ENCODE measurements around the gene XPNPEP1.

XPNPEP1 gene

DNA sequence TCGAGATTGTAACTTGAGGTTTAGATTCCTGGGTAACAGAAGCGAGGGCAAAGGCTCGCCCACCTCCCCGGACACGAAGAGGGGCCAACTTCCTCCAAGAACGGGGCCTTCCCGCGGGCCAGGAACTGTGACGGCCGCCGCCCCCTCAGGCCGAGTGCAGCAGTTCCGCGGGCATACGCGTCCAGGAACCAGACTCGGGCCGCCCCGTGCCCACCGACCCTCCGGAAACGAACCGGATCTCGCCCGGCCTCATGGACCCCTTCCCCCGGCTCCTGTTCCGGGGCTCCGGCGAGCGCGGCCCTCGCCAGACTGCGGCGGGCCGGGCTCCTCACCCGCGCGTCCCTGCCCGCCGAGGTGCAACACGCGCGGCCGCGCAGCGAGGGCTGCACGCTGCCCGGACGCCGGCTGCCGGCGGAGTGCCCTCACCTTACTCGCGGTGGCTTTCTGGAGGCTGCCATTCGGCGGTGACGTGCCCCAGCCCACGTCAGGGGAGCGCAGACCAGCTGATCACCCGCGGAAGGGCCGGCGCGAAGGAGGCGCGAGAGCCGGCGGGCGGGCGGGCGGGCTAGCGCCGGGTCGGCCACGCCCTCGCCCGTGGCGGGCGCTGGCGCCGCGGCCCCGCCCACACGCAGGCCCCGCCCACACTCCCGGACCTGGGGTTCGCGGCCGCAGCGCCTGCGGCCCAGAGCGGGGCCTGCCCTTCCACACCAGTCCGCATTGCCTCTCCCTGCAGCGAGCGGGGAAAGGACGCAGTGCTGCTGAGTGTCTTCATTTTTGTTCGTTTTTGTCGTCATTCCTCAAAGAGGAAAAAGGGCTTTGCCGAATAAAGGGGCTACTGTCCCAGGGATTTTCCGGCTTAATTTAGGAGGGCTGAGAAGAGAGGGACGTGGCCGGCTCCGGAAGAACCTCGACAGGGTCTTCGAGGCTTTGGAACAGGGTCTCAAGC lies at the start of gene XPNPEP1:
Gene XPNPEP1, minus strand, starts transcription at position 536 of the 946 bp plus-strand sequence. Its CDS starts 78 bp downstream, at position 458.
- DNase-seq: peak; percentile 88

GRCh38 chr10:109972372-109973001 lies 49.2 kb upstream of the XPNPEP1 start:
- DNase-seq: no peak

DNA sequence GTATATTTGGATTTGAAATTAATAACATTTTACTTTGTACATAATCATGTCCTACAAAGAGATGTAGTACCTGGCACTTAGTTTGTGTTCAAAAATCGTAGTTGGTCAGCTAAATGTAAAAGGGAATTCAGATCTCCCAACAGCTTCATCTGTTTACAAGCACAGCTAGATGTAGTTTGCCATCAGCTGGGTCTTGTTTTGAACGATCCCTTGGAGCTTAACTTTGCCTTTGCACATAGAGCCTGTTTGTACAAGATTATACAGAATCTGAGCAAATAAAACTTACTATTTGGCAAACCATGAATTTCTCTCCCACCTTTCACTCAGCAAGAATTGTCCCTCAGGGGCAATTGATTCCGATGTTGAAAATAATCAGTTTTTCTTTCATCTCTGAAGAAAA lies 48.3 kb upstream of the XPNPEP1 start:
- DNase-seq: no peak

- no peak for DNase-seq
Measured at GRCh38 chr10:109969760-109970346, 46.5 kb upstream of the XPNPEP1 start.

GRCh38 chr10:109968953-109969759 lies 45.8 kb upstream of the XPNPEP1 start:
- no peak for DNase-seq

- DNase-seq: no peak
Measured at GRCh38 chr10:109967739-109968088, 44.4 kb upstream of the XPNPEP1 start.

- no peak for DNase-seq
Measured at GRCh38 chr10:109966961-109967738, 43.8 kb upstream of the XPNPEP1 start.

DNA sequence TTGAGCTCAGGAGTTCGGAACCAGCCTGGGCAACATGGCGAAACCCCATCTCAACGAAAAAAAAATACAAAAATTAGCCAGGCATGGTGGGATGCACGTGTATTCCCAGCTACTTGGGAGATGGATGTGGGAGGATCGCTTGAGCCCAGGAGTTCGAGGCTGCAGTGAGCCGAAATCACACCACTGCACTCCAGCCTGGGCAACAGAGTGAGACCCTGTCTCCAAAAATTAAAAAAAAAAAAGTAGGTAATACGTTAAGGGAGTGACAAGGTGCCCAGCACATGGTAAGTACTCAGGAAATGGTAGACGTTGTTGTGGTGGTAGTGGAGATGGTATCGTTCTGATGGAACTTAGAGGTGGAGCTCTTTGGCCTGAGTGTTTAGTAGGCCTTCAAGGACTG lies 41.0 kb upstream of the XPNPEP1 start:
- no peak for DNase-seq

GRCh38 chr10:109963439-109963838 lies 40.1 kb upstream of the XPNPEP1 start:
- DNase-seq: no peak

- DNase-seq: no peak
Measured at GRCh38 chr10:109962247-109962646, 38.9 kb upstream of the XPNPEP1 start.

GRCh38 chr10:109961174-109962001 lies 38.1 kb upstream of the XPNPEP1 start:
- no peak for DNase-seq

DNA sequence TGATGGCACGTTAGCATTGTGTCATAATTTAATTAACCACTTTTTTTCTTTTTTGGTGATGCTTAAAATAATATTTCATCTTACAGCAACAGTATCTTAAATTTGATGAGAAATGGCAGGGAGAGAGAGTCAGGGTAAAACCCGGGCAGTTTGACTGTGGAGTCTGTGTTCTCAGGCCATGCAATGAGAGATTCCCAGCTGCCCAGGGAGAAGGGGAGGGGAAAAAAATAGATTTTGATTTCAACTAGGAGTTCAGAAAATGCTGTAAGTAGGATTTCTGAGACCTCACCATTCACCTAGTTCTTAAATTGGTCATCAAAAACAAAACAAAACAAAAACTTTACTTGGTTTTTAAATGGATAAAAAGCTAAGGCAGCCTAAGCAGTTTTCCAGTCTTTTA lies 37.4 kb upstream of the XPNPEP1 start:
- DNase-seq: no peak

DNA sequence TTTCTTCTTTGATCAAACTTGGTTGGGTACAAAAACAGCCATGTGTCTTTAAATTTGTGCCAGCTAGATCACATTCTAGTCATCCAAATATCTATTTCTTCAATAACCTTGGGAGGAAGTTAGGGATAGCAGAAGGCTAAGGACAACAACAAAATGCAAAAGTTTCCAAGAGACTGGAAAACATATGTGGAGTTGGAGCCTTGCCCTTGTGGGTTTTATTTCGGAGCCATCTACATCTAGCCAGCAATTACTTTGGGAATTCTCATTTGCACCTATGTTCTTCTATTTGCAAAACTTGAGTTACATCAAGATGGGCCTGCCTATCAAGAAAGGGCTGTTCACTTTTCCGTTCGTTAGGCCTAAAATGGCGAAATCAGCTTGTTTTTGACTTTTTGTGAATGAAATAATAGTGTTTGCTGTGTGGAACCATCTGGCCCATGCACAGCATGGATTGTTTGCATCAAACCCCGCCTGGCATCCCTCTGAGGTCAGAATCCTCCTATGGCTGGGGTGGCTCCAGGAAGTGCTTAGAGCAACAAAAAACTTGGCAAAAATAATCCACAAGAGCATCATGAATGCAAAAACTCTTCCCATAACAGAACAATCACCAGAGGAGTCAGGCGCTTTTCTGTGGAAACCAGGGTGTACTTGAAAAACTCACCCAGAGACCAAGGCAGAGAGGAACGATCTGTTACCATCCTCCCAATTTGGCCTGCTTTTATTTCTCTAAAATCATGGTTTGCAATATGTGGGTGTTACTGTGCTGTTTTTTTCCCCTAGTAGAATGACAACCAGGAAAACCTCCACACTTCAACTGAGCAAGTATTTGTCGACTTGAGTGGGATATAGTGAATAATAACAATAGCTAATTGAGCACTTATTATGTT lies 36.2 kb upstream of the XPNPEP1 start:
- DNase-seq: no peak

- DNase-seq: no peak
Measured at GRCh38 chr10:109958059-109958458, 34.7 kb upstream of the XPNPEP1 start.

DNA sequence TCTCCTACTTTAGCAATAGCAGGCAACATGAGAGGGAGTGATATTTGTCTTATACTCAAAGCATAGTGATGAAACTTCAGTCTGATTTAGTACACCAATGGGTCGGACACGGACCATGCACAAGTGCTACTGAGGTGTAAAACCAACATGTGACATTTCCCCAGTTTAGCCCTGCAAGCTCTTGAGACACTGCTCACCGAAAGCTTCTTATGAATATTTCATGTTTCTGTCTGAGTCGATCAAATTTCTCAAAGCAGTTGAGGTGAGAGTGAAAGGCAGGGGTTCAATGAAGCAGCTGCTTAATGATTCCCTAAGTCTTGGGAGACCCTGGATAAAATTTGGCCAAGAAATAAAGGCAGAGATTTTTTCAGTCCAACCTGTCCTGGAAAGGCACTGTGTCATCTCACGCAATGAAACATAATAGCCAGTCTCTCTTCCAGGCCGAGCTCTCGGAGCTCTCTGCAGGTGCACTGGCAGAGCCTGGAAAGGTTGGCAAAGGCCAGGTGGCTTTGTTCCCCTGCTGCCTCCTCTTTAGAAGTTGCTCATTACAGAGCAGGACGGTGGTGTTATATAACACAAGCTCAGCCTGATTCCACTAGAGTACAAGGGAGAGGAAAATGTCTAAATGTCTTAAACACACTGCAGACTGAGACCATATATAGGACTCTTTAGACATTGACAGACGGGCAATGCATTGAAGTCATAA lies 33.9 kb upstream of the XPNPEP1 start:
- DNase-seq: no peak

DNA sequence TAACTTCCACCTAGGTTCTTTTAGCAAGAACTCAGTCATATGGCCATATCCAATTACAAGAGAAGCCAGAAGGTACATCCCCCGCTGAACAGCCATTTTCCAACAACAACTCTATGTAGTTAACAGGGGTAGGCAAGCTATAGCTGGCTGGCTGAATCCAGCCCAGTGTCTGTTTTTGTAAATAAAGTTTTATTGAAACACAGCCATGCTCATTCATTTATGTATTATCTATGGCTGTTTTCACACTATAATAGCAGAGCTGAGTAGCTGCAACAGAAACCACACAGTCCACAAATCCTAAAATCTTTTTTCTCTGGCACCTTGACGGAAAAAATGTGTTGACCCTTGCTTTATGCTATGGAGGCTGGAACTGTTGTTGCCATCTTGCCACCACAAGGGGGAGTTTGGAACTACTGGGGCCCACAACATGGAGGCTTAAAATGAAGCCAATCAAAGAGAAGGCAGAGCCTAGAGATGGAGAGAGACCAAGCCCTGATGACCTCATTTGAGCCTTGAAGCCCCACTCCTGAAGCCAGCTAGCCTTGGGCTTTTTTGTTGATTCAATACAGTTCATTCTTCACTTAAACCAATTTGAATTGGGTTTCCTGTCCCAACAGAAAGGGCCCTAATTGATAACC lies 33.3 kb upstream of the XPNPEP1 start:
- peak; percentile 43 for DNase-seq

GRCh38 chr10:109953766-109954165 lies 30.5 kb upstream of the XPNPEP1 start:
- DNase-seq: no peak

- DNase-seq: no peak
Measured at GRCh38 chr10:109952526-109952925, 29.2 kb upstream of the XPNPEP1 start.

Measured in CD4-positive, alpha-beta T cell treated with Interleukin-12 subunit alpha and Interleukin-12 subunit beta, for 1 hour (primary cell).